ENCODE data around the gene NAPA. TPM values are rescaled to one million over a fixed set of nuclear protein-coding genes. Genes with fewer than 3 reads are reported as not detected.

NAPA gene
- total and polyA plus RNA-seq, 4 donors: 65.7 to 140 (median 124) TPM

DNA sequence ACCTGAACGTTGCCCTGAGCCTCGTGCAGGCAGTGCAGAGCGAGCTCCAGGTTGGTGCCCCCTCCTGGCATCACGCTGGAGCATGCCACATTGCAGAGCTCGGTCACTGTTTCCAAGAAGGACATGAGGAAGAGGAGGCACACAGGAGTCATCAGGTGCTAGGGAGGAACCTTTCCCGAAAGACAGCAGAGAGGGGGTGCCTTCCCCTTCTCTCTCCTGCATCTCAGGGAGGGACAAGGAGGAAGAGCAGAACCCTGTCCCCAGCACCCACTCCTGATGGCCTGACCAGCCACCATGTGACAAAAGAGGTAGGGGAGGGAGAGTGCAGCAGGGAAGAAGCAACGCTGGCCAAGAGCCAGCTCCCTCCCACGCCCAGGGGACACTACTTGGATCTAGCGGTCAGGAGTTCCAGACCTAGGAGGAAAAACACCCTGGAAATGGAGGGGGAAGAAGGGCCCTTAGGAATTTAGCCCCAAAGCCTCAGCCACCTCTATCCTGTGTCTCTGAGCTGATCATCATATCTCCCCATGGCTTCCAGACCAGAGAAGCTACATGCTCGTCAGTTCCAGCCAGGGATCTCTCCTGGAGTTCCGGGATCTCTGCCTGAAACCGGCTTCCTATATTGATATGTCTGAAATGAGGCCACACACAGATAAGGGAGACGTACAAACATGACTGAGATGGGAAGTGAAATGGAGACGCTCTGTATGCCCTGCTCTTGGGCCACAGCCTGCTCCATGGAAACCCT is 17.0 kb upstream of the NAPA start:
- no peak for ATAC-seq (ENCODE audit: insufficient read depth, low FRiP score)
- no peak overlapping the region for H3K4me3 ChIP-seq
- 51 to 67% methylated on average over 14 of the region's 14 CpGs for WGBS, 2 donors

GRCh38 chr19:47529018-47529742 is 14.3 kb upstream of the NAPA start:
- Histone ChIP-seq H3K27ac (ENCODE audit: low read depth in 1 of 2, low read length in 1 of 2) (no peak overlapping the region), H3K4me3 (no peak overlapping the region), H3K4me1 (ENCODE audit: control insufficient read depth in 5 of 5, insufficient read depth in 5 of 5, low read length in 5 of 5) (no peaks in the 10 kb centered on the region), H3K27me3 (ENCODE audit: control insufficient read depth in 3 of 3, insufficient read depth in 3 of 3, low read length in 2 of 3) (peaks cover 0 to 2% (median 0%) of the 10 kb centered on the region in 3 donors), H3K9ac (ENCODE audit: insufficient read depth in 1 of 2, low read length in 2 of 2) (no peak overlapping the region), H3K36me3 (ENCODE audit: control insufficient read depth in 4 of 4, insufficient read depth in 4 of 4, low read length in 4 of 4) (no peaks in the 10 kb centered on the region), H3K9me3 (ENCODE audit: control insufficient read depth in 4 of 4, insufficient read depth in 3 of 4, low read length in 3 of 4) (no peaks in the 10 kb centered on the region)
- TF ChIP-seq, protein P1, sequence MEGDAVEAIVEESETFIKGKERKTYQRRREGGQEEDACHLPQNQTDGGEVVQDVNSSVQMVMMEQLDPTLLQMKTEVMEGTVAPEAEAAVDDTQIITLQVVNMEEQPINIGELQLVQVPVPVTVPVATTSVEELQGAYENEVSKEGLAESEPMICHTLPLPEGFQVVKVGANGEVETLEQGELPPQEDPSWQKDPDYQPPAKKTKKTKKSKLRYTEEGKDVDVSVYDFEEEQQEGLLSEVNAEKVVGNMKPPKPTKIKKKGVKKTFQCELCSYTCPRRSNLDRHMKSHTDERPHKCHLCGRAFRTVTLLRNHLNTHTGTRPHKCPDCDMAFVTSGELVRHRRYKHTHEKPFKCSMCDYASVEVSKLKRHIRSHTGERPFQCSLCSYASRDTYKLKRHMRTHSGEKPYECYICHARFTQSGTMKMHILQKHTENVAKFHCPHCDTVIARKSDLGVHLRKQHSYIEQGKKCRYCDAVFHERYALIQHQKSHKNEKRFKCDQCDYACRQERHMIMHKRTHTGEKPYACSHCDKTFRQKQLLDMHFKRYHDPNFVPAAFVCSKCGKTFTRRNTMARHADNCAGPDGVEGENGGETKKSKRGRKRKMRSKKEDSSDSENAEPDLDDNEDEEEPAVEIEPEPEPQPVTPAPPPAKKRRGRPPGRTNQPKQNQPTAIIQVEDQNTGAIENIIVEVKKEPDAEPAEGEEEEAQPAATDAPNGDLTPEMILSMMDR (IDR thresholded peaks at IDR 0.05; ENCODE audit: control extremely low read depth, extremely low read depth): no peak
- 82 to 85% methylated on average over 16 of the region's 16 CpGs for WGBS, 2 donors
- DNase-seq (no peak), ATAC-seq (ENCODE audit: insufficient read depth, low FRiP score) (no peak)

More for the DNA sequence above, 17.0 kb upstream of the NAPA start:
- TF ChIP-seq, protein P1 (IDR thresholded peaks at IDR 0.05; ENCODE audit: control extremely low read depth, extremely low read depth): no peak
- Histone ChIP-seq H3K27ac (ENCODE audit: low read depth in 1 of 2, low read length in 1 of 2) (no peak overlapping the region), H3K36me3 (ENCODE audit: control insufficient read depth in 4 of 4, insufficient read depth in 4 of 4, low read length in 4 of 4) (no peaks in the 10 kb centered on the region), H3K9me3 (ENCODE audit: control insufficient read depth in 4 of 4, insufficient read depth in 3 of 4, low read length in 3 of 4) (no peaks in the 10 kb centered on the region), H3K27me3 (ENCODE audit: control insufficient read depth in 3 of 3, insufficient read depth in 3 of 3, low read length in 2 of 3) (peaks cover 0 to 2% (median 0%) of the 10 kb centered on the region in 3 donors), H3K4me1 (ENCODE audit: control insufficient read depth in 5 of 5, insufficient read depth in 5 of 5, low read length in 5 of 5) (no peaks in the 10 kb centered on the region), H3K9ac (ENCODE audit: insufficient read depth in 1 of 2, low read length in 2 of 2) (no peak overlapping the region)
- no peak for DNase-seq

- Histone ChIP-seq H3K9me3 (ENCODE audit: control insufficient read depth in 4 of 4, insufficient read depth in 3 of 4, low read length in 3 of 4) (no peaks in the 10 kb centered on the region), H3K4me3 (no peak overlapping the region), H3K9ac (ENCODE audit: insufficient read depth in 1 of 2, low read length in 2 of 2) (no peak overlapping the region), H3K4me1 (ENCODE audit: control insufficient read depth in 5 of 5, insufficient read depth in 5 of 5, low read length in 5 of 5) (peaks cover 0 to 13% (median 5%) of the 10 kb centered on the region in 5 donors), H3K27ac (ENCODE audit: low read depth in 1 of 2, low read length in 1 of 2) (no peak overlapping the region), H3K36me3 (ENCODE audit: control insufficient read depth in 4 of 4, insufficient read depth in 4 of 4, low read length in 4 of 4) (no peaks in the 10 kb centered on the region), H3K27me3 (ENCODE audit: control insufficient read depth in 3 of 3, insufficient read depth in 3 of 3, low read length in 2 of 3) (no peaks in the 10 kb centered on the region)
- ATAC-seq (ENCODE audit: insufficient read depth, low FRiP score) (no peak), DNase-seq (no peak)
- WGBS, 2 donors: 84 to 88% methylated on average over 3 of the region's 3 CpGs
- TF ChIP-seq, protein P1 (IDR thresholded peaks at IDR 0.05; ENCODE audit: control extremely low read depth, extremely low read depth): no peak
Observed at GRCh38 chr19:47526798-47527197, 11.9 kb upstream of the NAPA start.
